Measurements from ENCODE around the gene DNAJA2. TPM values are rescaled to one million over a fixed set of nuclear protein-coding genes. Genes with fewer than 3 reads are reported as not detected.

DNAJA2 gene
- polyA plus RNA-seq, 1 experiment, result 8.3 TPM

- H3K27me3 ChIP-seq (ENCODE audit: control insufficient read depth, insufficient read depth, low read length), result peaks cover 2% of the 10 kb centered on the region; the same call in 1 of the 2 replicates
- ChIA-PET CTCF (interaction anchor here (1.4 kb wide), 1 partner anchor 52 kb away, joined by 3 read pairs; no protein-coding TSS in a partner anchor), POLR2A (no interaction called here)
- H3K36me3 ChIP-seq (ENCODE audit: control insufficient read depth, insufficient read depth, low read length), result no peaks in the 10 kb centered on the region
- H3K4me3 ChIP-seq (ENCODE audit: low read depth, low read length), result no peak overlapping the region
- no peak for TF ChIP-seq CTCF (IDR thresholded peaks at IDR 0.05; ENCODE audit: insufficient read depth, low read depth, low read length)
- no peak for DNase-seq (ENCODE audit: low read depth)
Measured at GRCh38 chr16:46986438-46986837, 13.0 kb upstream of the DNAJA2 start.

GRCh38 chr16:46982335-46982734 is 8.9 kb upstream of the DNAJA2 start:
- no peak for TF ChIP-seq CTCF (IDR thresholded peaks at IDR 0.05; ENCODE audit: insufficient read depth, low read depth, low read length)
- H3K36me3 ChIP-seq (ENCODE audit: control insufficient read depth, insufficient read depth, low read length), result no peaks in the 10 kb centered on the region
- POLR2A ChIA-PET, result no interaction called here
- peaks cover 2% of the 10 kb centered on the region; the same call in 1 of the 2 replicates for H3K27me3 ChIP-seq (ENCODE audit: control insufficient read depth, insufficient read depth, low read length)
- CTCF ChIA-PET, result no interaction called here
- H3K4me3 ChIP-seq (ENCODE audit: low read depth, low read length), result no peak overlapping the region
- DNase-seq (ENCODE audit: low read depth), result no peak

GRCh38 chr16:46980926-46981325 is 7.5 kb upstream of the DNAJA2 start:
- TF ChIP-seq CTCF (IDR thresholded peaks at IDR 0.05; ENCODE audit: insufficient read depth, low read depth, low read length), result no peak
- DNase-seq (ENCODE audit: low read depth), result no peak
- H3K27me3 ChIP-seq (ENCODE audit: control insufficient read depth, insufficient read depth, low read length), result peaks cover 2% of the 10 kb centered on the region; the same call in 1 of the 2 replicates
- no peak overlapping the region for H3K4me3 ChIP-seq (ENCODE audit: low read depth, low read length)
- H3K36me3 ChIP-seq (ENCODE audit: control insufficient read depth, insufficient read depth, low read length), result no peaks in the 10 kb centered on the region
- ChIA-PET POLR2A (no interaction called here), CTCF (no interaction called here)

- POLR2A ChIA-PET, result interaction anchor here (0.6 kb wide), 1 partner anchor 1324 kb away, joined by 3 read pairs; no protein-coding TSS in a partner anchor
- no peak for TF ChIP-seq CTCF (IDR thresholded peaks at IDR 0.05; ENCODE audit: insufficient read depth, low read depth, low read length)
- H3K27me3 ChIP-seq (ENCODE audit: control insufficient read depth, insufficient read depth, low read length), result no peaks in the 10 kb centered on the region
- DNase-seq (ENCODE audit: low read depth), result no peak
- CTCF ChIA-PET, result no interaction called here
- H3K4me3 ChIP-seq (ENCODE audit: low read depth, low read length), result no peak overlapping the region
- no peaks in the 10 kb centered on the region for H3K36me3 ChIP-seq (ENCODE audit: control insufficient read depth, insufficient read depth, low read length)
Measured at GRCh38 chr16:46976550-46976949, 3.1 kb upstream of the DNAJA2 start.

GRCh38 chr16:46975908-46976470 is 2.5 kb upstream of the DNAJA2 start:
- no peak overlapping the region for H3K4me3 ChIP-seq (ENCODE audit: low read depth, low read length)
- H3K36me3 ChIP-seq (ENCODE audit: control insufficient read depth, insufficient read depth, low read length), result peaks cover 3% of the 10 kb centered on the region; the same call in 1 of the 2 replicates
- ChIA-PET POLR2A (interaction anchor here (0.6 kb wide), 1 partner anchor 1324 kb away, joined by 3 read pairs; no protein-coding TSS in a partner anchor), CTCF (no interaction called here)
- no peaks in the 10 kb centered on the region for H3K27me3 ChIP-seq (ENCODE audit: control insufficient read depth, insufficient read depth, low read length)
- TF ChIP-seq CTCF (IDR thresholded peaks at IDR 0.05; ENCODE audit: insufficient read depth, low read depth, low read length), result no peak
- no peak for DNase-seq (ENCODE audit: low read depth)
